DMS 273 treated with DMSO at 0.1 percent for 48 hours (cell line): ENCODE results near the gene FBXW4.

Experiments
- DNase-seq: peaks from one replicate; lab custom pipeline; 2025; lab: John Stamatoyannopoulos, UW

Gene FBXW4

DNA sequence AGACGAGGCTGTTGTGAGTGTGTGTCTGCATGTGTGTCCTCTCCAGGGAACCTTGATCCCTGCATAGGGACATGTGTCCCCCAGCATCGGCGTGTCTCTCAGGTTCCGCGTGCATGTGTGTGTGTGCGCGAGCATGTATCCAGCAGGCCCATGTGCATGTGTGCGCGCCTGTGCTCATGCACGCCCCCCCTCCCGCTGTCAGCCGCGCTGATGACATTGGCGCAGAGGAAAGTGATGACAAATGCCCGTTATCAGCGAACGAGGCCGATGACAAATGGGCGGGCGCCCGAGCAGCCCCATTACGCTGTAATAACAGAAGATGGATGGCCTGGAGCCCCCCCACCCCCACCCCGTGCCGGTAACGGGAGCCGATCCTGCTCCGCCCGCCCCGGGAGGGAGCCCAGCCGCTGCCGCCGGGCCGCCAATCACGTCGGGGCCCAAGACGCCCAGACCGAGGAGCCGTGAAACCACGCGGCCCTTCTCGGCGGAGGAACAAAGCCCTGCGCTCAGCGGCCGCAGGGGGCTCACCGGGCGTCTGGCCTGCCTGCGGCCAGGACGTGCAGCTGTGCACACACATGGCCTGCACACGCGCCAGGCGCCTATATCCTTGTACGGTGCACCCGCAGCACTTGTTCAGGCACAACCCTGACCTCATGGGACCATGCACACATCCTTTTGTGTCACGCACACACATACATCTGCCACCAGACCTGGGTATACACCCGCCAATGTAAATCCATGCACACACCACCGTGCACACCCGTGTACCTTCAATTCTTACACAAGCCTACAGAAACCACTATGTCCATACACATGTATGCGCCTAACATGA is 128.4 kb downstream of the FBXW4 start:
- DNase-seq, result no peak

DNA sequence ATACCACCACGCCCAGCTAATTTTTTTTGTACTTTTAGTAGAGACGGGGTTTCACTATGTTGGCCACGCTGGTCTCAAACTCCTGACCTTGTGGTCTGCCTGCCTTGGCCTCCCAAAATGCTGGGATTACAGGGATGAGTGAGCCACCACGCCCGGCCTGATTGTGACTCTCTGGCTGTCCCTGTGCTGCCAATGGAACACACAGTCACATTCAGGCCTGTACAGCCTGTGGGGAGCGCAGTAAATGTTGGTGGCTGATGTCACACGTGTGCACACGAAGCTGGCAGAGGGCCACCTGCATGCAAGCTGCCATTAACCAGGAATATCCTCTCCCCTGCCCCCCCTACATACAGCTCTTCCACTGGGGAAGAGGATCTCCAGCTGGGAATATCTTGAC is 129.0 kb downstream of the FBXW4 start:
- no peak for DNase-seq

GRCh38 chr10:101565370-101565900 is 129.5 kb downstream of the FBXW4 start:
- DNase-seq, result no peak

DNA sequence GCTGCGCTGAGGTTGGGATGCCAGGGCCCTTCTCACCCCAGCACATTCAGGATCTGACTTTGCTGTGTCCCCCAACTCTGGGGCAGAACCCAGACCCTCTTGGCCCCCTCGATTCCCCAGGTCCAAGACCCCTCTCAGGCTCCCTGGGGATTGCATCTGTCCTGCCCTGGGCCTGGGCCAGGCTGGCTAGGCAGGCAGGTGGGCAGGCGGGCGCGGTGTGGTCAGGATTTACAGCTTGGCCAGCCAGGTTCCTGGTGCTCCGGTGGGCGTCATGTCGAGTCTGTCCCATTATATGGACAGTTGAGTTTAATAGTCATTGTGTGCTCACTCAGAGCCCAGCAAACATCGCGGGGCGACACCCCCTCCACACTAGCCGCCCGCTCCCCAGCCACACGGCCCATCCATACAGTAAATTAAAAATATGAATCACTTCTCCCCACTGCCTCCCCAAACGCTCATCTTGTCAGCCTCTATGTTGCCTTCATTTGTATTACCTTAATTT is 130.4 kb downstream of the FBXW4 start:
- DNase-seq, result no peak

- DNase-seq, result no peak
Measured at GRCh38 chr10:101563497-101564040, 131.4 kb downstream of the FBXW4 start.

DNA sequence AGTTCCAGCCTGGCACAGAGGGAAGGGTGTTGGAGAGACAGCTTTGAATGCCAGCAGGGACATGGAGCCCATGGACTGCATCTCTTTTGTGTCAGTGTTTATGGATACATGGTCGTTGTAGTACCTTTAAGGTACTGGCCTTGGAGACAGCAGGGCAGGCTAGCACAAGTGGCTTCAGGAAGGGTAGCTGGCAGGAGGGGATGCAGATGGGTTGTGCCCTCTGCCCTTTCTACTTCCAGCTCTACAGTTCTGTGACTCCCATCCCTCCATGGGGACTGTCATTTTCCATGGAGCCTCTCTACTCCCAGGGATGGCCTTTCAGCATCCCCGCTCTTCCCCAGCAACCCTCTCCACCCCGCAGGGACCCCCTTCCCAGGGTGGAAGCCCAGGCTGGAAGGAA is 132.0 kb downstream of the FBXW4 start:
- DNase-seq, result no peak

DNA sequence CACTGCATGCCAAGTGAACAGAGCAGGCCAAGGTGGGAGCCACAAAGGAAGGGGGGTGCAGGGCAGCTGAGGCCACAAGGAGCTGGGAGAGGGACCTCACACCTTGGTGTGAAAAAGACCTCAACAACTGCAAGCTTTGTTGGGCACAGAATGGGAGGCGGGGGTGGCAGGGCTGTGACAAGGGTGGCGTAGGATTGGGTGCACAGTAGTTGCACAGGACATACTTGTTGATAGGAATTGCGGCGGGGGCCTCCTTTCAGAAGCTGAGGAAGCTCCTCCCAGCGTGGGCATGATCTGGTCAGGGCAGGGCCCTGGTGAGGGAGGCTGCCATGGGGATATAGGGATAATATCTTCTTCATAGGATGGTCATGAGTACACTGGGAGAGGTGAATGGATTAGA is 132.7 kb downstream of the FBXW4 start:
- DNase-seq, result no peak

- no peak for DNase-seq
Measured at GRCh38 chr10:101561068-101561915, 133.7 kb downstream of the FBXW4 start.
